Ishikawa (cell line): ENCODE data around the gene SYT8.

Experiments
- CEBPB ChIP-seq: IDR thresholded peaks from 2 replicates; pipeline ENCODE4 v1.6.1; 2012
- CREB1 ChIP-seq: IDR thresholded peaks from 2 replicates; pipeline ENCODE4 v1.6.1; 2012; ENCODE audit warnings: low read depth
- EGR1 ChIP-seq: IDR thresholded peaks from 2 replicates; pipeline ENCODE4 v1.6.1; 2012
- EP300 ChIP-seq: IDR thresholded peaks from 2 replicates; pipeline ENCODE4 v1.6.1; 2012; ENCODE audit warnings: borderline replicate concordance
- FOXM1 ChIP-seq: IDR thresholded peaks from 2 replicates; pipeline ENCODE4 v1.6.1; 2012; ENCODE audit warnings: low read depth, borderline replicate concordance
- NFIC ChIP-seq: IDR thresholded peaks from 2 replicates; pipeline ENCODE4 v1.6.1; 2012
- RAD21 ChIP-seq: IDR thresholded peaks from 2 replicates; pipeline ENCODE4 v1.6.1; 2012; ENCODE audit warnings: low read depth
- TAF1 ChIP-seq: IDR thresholded peaks from 2 replicates; pipeline ENCODE4 v1.6.1; 2012; ENCODE audit warnings: low read depth, mild to moderate bottlenecking
- TCF12 ChIP-seq: IDR thresholded peaks from 2 replicates; pipeline ENCODE4 v1.6.1; 2012; ENCODE audit warnings: low read depth
- TEAD4 ChIP-seq: IDR thresholded peaks from 2 replicates; pipeline ENCODE4 v1.6.1; 2012
- YY1 ChIP-seq: IDR thresholded peaks from 2 replicates; pipeline ENCODE4 v1.6.1; 2012; ENCODE audit warnings: low read depth
- ZBTB7A ChIP-seq: IDR thresholded peaks from 2 replicates; pipeline ENCODE4 v1.6.1; 2012; ENCODE audit warnings: low read depth
- TF ChIP-seq, protein P1 (sequence below): IDR thresholded peaks from 2 replicates; pipeline ENCODE4 v1.6.1; 2012
- TF ChIP-seq, protein P2 (sequence below): IDR thresholded peaks from 2 replicates; pipeline ENCODE4 v1.6.1; 2012
- TF ChIP-seq, protein P3 (sequence below): IDR thresholded peaks from 2 replicates; pipeline ENCODE4 v1.6.1; 2012; ENCODE audit warnings: low read depth, mild to moderate bottlenecking

The SYT8 gene

DNA sequence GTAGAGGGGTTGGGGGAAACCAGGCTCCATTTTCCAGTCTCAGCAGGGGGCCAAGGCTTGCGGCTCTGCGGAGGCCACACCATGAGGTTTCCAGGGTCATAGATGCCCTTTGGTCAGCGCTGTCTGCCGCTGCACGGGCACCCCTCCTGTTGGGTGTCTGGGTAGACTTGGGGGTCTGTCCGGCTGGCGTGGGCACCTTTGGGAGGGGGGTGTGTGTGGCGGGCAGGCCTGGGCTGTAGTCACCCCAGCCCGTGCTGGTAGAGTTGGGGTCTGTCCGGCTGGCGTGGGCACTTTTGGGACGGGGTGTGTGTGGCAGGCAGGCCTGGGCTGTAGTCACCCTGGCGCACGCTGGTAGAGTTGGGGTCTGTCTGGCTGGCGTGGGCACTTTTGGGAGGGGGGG lies 36.7 kb downstream of the SYT8 start:
- TF ChIP-seq RAD21 = no peak
- TF ChIP-seq EGR1 = no peak
- TF ChIP-seq TCF12 = no peak
- no peak for TF ChIP-seq FOXM1
- TF ChIP-seq YY1 = no peak
- TF ChIP-seq EP300 = no peak
- no peak for TF ChIP-seq ZBTB7A
- TF ChIP-seq, protein P1, sequence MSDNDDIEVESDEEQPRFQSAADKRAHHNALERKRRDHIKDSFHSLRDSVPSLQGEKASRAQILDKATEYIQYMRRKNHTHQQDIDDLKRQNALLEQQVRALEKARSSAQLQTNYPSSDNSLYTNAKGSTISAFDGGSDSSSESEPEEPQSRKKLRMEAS = no peak
- TF ChIP-seq, protein P2, sequence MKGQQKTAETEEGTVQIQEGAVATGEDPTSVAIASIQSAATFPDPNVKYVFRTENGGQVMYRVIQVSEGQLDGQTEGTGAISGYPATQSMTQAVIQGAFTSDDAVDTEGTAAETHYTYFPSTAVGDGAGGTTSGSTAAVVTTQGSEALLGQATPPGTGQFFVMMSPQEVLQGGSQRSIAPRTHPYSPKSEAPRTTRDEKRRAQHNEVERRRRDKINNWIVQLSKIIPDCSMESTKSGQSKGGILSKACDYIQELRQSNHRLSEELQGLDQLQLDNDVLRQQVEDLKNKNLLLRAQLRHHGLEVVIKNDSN = no peak
- TF ChIP-seq, protein P3, sequence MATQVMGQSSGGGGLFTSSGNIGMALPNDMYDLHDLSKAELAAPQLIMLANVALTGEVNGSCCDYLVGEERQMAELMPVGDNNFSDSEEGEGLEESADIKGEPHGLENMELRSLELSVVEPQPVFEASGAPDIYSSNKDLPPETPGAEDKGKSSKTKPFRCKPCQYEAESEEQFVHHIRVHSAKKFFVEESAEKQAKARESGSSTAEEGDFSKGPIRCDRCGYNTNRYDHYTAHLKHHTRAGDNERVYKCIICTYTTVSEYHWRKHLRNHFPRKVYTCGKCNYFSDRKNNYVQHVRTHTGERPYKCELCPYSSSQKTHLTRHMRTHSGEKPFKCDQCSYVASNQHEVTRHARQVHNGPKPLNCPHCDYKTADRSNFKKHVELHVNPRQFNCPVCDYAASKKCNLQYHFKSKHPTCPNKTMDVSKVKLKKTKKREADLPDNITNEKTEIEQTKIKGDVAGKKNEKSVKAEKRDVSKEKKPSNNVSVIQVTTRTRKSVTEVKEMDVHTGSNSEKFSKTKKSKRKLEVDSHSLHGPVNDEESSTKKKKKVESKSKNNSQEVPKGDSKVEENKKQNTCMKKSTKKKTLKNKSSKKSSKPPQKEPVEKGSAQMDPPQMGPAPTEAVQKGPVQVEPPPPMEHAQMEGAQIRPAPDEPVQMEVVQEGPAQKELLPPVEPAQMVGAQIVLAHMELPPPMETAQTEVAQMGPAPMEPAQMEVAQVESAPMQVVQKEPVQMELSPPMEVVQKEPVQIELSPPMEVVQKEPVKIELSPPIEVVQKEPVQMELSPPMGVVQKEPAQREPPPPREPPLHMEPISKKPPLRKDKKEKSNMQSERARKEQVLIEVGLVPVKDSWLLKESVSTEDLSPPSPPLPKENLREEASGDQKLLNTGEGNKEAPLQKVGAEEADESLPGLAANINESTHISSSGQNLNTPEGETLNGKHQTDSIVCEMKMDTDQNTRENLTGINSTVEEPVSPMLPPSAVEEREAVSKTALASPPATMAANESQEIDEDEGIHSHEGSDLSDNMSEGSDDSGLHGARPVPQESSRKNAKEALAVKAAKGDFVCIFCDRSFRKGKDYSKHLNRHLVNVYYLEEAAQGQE = no peak
- TF ChIP-seq CREB1 = no peak
- no peak for TF ChIP-seq NFIC
- TF ChIP-seq CEBPB = no peak
- TF ChIP-seq TEAD4 = no peak
- TF ChIP-seq TAF1 = no peak

DNA sequence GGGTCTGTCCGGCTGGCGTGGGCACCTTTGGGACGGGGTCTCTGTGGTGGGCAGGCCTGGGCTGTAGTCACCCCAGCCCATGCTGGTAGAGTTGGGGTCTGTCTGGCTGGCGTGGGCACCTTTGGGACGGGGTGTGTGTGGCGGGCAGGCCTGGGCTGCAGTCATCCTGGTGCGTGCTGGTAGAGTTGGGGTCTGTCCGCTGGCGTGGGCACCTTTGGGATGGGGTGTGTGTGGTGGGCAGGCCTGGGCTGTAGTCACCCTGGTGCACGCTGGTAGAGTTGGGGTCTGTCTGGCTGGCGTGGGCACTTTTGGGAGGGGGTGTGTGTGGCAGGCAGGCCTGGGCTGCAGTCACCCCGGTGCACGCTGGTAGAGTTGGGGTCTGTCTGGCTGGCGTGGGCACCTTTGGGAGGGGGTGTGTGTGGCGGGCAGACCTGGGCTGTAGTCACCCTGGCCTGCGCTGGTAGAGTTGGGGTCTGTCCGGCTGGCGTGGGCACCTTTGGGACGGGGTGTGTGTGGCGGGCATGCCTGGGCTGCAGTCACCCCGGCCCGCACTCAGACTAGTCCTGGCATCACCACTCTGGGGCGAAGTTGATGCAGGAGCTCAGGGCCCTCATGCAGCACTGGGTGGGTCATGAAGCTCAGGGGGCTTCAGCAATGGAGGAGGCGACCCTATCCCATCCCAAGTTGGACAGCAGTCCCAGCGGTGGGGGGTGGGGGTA lies 37.6 kb downstream of the SYT8 start:
- TF ChIP-seq, protein P1 = no peak
- TF ChIP-seq EGR1 = no peak
- TF ChIP-seq YY1 = no peak
- TF ChIP-seq CEBPB = no peak
- TF ChIP-seq, protein P3 = no peak
- no peak for TF ChIP-seq EP300
- no peak for TF ChIP-seq FOXM1
- no peak for TF ChIP-seq NFIC
- no peak for TF ChIP-seq CREB1
- TF ChIP-seq, protein P2 = no peak
- no peak; the same call in 1 of the 2 replicates for TF ChIP-seq ZBTB7A
- no peak for TF ChIP-seq RAD21
- no peak for TF ChIP-seq TAF1
- TF ChIP-seq TEAD4 = no peak
- no peak for TF ChIP-seq TCF12

DNA sequence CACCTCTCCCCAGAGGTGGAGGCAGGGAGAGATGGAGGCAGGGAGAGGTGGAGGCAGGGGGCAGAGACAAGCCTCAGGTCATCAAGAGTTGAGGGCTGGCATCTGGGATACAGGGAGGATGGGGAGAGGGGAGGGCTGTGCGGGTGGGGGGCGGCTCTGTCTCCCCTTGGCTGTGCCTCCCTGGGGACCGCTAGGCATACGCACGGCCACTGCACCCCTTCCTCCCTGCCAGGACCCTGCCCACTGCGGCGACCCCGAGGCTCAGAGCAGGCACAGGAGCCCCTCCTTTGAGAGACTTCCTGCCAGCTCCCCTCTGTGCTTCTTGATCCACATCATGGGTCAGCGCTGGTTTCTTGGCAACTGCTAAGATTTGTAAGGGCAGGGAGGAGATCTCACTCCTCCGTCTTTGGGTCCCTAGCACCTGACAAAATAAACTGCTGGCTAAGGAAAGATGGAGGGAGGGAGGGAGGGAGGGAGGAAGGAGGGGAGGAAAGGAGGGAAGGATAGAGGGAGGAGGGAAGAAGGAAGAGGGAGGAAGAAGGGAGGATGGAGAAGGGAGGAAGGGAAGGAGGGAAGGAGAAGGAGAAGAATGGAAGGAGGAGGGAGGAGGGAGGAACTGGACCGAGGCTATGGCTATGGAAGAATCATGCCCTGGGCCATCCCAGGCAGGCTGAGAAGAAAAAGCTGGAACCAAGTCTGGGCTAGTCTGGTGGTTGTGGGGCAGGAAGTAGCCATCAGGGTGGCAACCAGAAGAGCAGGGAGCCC lies 38.4 kb downstream of the SYT8 start:
- TF ChIP-seq NFIC (0 out of 2 replicates have a peak, but pooled peaks have one; percentile 24), TEAD4 (no peak), YY1 (no peak), CEBPB (no peak)
- TF ChIP-seq, protein P2 = no peak

DNA sequence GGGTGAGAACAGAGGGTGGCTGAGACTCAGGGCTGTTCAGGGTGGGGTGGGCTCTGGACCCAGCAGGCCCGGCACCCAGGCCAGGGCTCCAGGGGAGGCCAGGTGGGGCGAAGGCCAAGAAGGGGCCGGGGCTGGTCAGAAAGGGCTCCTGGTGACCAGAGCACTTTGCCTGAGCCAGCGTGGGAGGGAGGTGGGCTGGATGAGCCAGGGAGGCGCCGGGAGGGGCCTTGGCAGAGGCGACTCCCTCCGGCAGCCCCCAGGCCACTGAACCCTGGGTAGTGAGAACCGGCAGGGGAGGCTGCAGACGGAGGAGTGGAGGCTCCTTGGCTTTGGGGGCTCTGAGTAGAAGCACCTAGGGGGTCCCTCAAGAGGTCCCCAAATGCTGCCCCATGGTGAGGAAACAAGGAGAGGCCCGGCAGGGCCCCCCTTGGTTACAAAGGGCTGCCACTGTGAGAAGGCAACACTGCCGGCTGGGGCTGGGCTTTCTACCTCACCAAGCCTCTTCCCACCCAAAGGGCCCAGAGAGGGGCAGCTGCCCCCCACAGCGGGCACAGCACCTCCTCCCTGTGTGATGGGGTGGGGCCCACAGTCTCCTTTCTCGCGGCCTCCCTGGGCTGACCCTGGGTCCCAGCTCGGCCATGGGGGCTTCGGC lies 39.8 kb downstream of the SYT8 start:
- TF ChIP-seq ZBTB7A = 0 out of 2 replicates have a peak, but pooled peaks have one; percentile 20
